ENCODE measurements around the gene DENND1B. TPM values are rescaled to one million over a fixed set of nuclear protein-coding genes. Genes with fewer than 3 reads are reported as not detected.

DENND1B gene
- total and polyA plus RNA-seq, 2 of the 13 experiments (the other 11 are each of a cell fraction or from before 2014, with no cell fraction given), result 2.6 to 5.7 TPM

DNA sequence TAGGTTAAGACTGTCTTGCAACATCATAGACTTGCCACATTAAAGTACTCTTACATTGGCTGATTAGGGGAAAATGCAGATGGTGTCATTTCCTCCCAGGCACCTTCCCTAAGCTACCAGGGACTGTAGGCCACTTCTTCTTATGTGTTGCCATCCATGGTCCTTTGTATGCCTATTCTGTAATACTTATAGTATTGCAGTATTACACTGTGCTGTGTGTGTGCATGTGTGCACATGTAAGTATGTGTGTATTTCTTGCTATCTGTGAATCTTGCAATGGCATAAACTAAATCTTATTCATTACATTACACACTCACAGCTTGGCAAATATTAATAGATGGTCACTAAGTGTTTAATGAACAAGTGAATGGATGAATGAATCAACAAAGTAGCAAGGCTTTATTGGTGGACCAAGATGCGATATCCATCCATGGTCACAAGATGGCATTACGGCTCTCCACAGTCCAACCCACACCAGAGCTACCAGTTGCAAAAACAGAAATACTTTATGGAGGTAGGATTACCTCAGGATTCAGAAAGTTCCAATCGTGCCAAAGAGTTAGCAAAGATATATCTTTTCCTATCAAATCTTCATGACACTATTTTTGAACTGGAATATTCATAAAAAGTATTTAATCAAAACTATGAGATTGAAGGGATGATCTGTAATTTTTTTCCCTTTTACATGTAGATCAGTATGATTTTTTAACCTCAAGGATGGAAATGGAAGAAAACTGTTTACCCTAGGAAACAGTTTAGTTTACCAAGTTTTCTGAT, 160.2 kb downstream of the DENND1B start:
- H3K4me2 ChIP-seq (ENCODE audit: low read depth, low read length), result no peak overlapping the region; the same call in 1 of the 2 replicates
- H3K4me1 ChIP-seq (ENCODE audit: insufficient read depth, low read length), result peaks cover 35% of the 10 kb centered on the region
- in situ Hi-C loops (cut with HindIII; ENCODE audit: extremely low pct_ligation_motif_present, low pct_unique_long_range_greater_than_20kb), result loop anchor here (5.0 kb wide), 2 partner anchors 252 to 307 kb away; no protein-coding TSS in a partner anchor
- TF ChIP-seq SMC3 (IDR thresholded peaks at IDR 0.05; ENCODE audit: low read length) (peak; percentile 95), HOXD1 (CRISPR knock-in tag; IDR thresholded peaks at IDR 0.05) (no peak), ZFAT (CRISPR knock-in tag; conservative IDR thresholded peaks at IDR 0.05) (no peak), ZNF792 (CRISPR knock-in tag; IDR thresholded peaks at IDR 0.05) (no peak), ZNF24 (IDR thresholded peaks at IDR 0.05) (peak; percentile 71; the same call in 1 of the 2 replicates), SMAD3 (CRISPR knock-in tag; IDR thresholded peaks at IDR 0.05) (0 out of 2 replicates have a peak, but pooled peaks have one; percentile 18), MAFK (conservative IDR thresholded peaks at IDR 0.05 in 1 of 2, IDR thresholded peaks at IDR 0.05 in 1 of 2; ENCODE audit: low read length in 2 of 2) (no peak), MIXL1 (CRISPR knock-in tag; IDR thresholded peaks at IDR 0.05) (peak; percentile 37; the same call in 1 of the 2 replicates), STAG1 (CRISPR knock-in tag; IDR thresholded peaks at IDR 0.05) (peak; percentile 85), RAD21 (CRISPR knock-in tag; IDR thresholded peaks at IDR 0.05) (peak; percentile 83)
- TF ChIP-seq, protein P1, sequence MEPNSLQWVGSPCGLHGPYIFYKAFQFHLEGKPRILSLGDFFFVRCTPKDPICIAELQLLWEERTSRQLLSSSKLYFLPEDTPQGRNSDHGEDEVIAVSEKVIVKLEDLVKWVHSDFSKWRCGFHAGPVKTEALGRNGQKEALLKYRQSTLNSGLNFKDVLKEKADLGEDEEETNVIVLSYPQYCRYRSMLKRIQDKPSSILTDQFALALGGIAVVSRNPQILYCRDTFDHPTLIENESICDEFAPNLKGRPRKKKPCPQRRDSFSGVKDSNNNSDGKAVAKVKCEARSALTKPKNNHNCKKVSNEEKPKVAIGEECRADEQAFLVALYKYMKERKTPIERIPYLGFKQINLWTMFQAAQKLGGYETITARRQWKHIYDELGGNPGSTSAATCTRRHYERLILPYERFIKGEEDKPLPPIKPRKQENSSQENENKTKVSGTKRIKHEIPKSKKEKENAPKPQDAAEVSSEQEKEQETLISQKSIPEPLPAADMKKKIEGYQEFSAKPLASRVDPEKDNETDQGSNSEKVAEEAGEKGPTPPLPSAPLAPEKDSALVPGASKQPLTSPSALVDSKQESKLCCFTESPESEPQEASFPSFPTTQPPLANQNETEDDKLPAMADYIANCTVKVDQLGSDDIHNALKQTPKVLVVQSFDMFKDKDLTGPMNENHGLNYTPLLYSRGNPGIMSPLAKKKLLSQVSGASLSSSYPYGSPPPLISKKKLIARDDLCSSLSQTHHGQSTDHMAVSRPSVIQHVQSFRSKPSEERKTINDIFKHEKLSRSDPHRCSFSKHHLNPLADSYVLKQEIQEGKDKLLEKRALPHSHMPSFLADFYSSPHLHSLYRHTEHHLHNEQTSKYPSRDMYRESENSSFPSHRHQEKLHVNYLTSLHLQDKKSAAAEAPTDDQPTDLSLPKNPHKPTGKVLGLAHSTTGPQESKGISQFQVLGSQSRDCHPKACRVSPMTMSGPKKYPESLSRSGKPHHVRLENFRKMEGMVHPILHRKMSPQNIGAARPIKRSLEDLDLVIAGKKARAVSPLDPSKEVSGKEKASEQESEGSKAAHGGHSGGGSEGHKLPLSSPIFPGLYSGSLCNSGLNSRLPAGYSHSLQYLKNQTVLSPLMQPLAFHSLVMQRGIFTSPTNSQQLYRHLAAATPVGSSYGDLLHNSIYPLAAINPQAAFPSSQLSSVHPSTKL (CRISPR knock-in tag; IDR thresholded peaks at IDR 0.05), result 0 out of 2 replicates have a peak, but pooled peaks have one; percentile 9
- TF ChIP-seq, protein P2, sequence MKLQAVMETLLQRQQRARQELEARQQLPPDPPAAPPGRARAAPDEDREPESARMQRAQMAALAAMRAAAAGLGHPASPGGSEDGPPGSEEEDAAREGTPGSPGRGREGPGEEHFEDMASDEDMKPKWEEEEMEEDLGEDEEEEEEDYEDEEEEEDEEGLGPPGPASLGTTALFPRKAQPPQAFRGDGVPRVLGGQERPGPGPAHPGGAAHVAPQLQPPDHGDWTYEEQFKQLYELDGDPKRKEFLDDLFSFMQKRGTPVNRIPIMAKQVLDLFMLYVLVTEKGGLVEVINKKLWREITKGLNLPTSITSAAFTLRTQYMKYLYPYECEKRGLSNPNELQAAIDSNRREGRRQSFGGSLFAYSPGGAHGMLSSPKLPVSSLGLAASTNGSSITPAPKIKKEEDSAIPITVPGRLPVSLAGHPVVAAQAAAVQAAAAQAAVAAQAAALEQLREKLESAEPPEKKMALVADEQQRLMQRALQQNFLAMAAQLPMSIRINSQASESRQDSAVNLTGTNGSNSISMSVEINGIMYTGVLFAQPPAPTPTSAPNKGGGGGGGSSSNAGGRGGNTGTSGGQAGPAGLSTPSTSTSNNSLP (IDR thresholded peaks at IDR 0.05; ENCODE audit: low read depth, low read length), result peak; percentile 62
- TF ChIP-seq, protein P3, sequence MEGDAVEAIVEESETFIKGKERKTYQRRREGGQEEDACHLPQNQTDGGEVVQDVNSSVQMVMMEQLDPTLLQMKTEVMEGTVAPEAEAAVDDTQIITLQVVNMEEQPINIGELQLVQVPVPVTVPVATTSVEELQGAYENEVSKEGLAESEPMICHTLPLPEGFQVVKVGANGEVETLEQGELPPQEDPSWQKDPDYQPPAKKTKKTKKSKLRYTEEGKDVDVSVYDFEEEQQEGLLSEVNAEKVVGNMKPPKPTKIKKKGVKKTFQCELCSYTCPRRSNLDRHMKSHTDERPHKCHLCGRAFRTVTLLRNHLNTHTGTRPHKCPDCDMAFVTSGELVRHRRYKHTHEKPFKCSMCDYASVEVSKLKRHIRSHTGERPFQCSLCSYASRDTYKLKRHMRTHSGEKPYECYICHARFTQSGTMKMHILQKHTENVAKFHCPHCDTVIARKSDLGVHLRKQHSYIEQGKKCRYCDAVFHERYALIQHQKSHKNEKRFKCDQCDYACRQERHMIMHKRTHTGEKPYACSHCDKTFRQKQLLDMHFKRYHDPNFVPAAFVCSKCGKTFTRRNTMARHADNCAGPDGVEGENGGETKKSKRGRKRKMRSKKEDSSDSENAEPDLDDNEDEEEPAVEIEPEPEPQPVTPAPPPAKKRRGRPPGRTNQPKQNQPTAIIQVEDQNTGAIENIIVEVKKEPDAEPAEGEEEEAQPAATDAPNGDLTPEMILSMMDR (CRISPR knock-in tag; IDR thresholded peaks at IDR 0.05), result peak; percentile 83
- no TSS peak for BruUV-seq (replicated peaks)
- no peak overlapping the region for H3K9ac ChIP-seq (ENCODE audit: insufficient read depth, low read depth, low read length)
- FAIRE-seq, result peak; percentile 90
- WGBS (ENCODE audit: low lambda C conversion rate), result 16% methylated on average over 3 of the region's 3 CpGs
- H3K4me3 ChIP-seq (replicated peaks in 1 of 3; ENCODE audit: insufficient read depth in 1 of 3, low read depth in 2 of 3, low read length in 3 of 3), result no peak overlapping the region
- peak; percentile 98 for ATAC-seq
- no peak overlapping the region for H3K27ac ChIP-seq (ENCODE audit: extremely low read length, insufficient read depth, low read length)
- H3K79me2 ChIP-seq (ENCODE audit: insufficient read depth, low read length), result no peaks in the 10 kb centered on the region
- no peak overlapping the region for H2AFZ ChIP-seq (ENCODE audit: low read length)
- no peaks in the 10 kb centered on the region for H3K9me3 ChIP-seq (ENCODE audit: low read length)
- H3K36me3 ChIP-seq (replicated peaks in 1 of 2; ENCODE audit: control insufficient read depth in 1 of 2, insufficient read depth in 2 of 2, low read length in 2 of 2), result no peaks in the 10 kb centered on the region
- no peaks in the 10 kb centered on the region; a peak in 1 of 5 replicates for H3K27me3 ChIP-seq (ENCODE audit: control insufficient read depth in 1 of 2, insufficient read depth in 2 of 2, low read length in 2 of 2)
- peak; percentile 60 for DNase-seq (ENCODE audit: low spot score)
- intact Hi-C loops (cut with micrococcal nuclease; ENCODE audit: unreplicated experiment), result loop anchor here (1.0 to 5.0 kb wide), 6 partner anchors 88 to 382 kb away; partner anchors contain the start of gene DENND1B
- no peaks in the 10 kb centered on the region for H4K20me1 ChIP-seq (ENCODE audit: insufficient read depth, low read length)
- ChIA-PET CTCF (ENCODE audit: low intra/inter-chr PET ratio, low total read pairs) (interaction anchor here (0.6 to 2.0 kb wide), 5 partner anchors 254 to 851 kb away, joined by 3 to 17 read pairs (median 9); partner anchors contain the start of gene LHX9), POLR2A (interaction anchor here (0.9 kb wide), 1 partner anchor 269 kb away, joined by 3 read pairs; no protein-coding TSS in a partner anchor)
